Mesendoderm (in vitro differentiated cells): Measurements from ENCODE around the gene SLC66A3. TPM values are rescaled to one million over a fixed set of nuclear protein-coding genes. Genes with fewer than 3 reads are reported as not detected.

ENCODE experiments used
- DNase-seq: peaks from one replicate; pipeline ENCODE4 v3.0.0; 2013
- H2AK5ac ChIP-seq: 2 replicates; pipeline ENCODE4 v1.6.1; 2013; ENCODE audit warnings: low read length, inconsistent platforms
- H2BK120ac ChIP-seq: 2 replicates; pipeline ENCODE4 v1.6.1; 2013; ENCODE audit warnings: low read depth, mild to moderate bottlenecking, low read length, moderate library complexity, mixed read lengths
- H2BK15ac ChIP-seq: replicated peaks from 2 replicates; pipeline ENCODE4 v1.6.1; 2013; ENCODE audit warnings: low read depth, mild to moderate bottlenecking, moderate library complexity
- H2BK5ac ChIP-seq: 2 replicates; pipeline ENCODE4 v1.6.1; 2013; ENCODE audit warnings: low read length, inconsistent platforms
- H3K18ac ChIP-seq: 2 replicates; pipeline ENCODE4 v1.6.1; 2013; ENCODE audit warnings: mild to moderate bottlenecking, low read length, mixed read lengths
- H3K23ac ChIP-seq: one replicate; pipeline ENCODE4 v1.6.1; 2013; ENCODE audit warnings: low read length
- H3K27ac ChIP-seq: 2 replicates; pipeline ENCODE4 v1.5.1; 2013; ENCODE audit warnings: low read depth, mild to moderate bottlenecking, inconsistent platforms, low read length, moderate library complexity
- H3K27me3 ChIP-seq: 2 replicates; pipeline ENCODE4 v1.6.1; 2013; ENCODE audit warnings: low read length, control low read depth, mild to moderate bottlenecking, inconsistent platforms; ENCODE audit not compliant: insufficient read depth, poor library complexity
- H3K36me3 ChIP-seq: 2 replicates; pipeline ENCODE4 v1.6.1; 2013; ENCODE audit warnings: low read length, inconsistent platforms; ENCODE audit not compliant: control insufficient read depth, insufficient read depth
- H3K4ac ChIP-seq: one replicate; pipeline ENCODE4 v1.6.1; 2013; ENCODE audit warnings: low read depth, mild to moderate bottlenecking, low read length, moderate library complexity
- H3K4me1 ChIP-seq: 2 replicates; pipeline ENCODE4 v1.6.1; 2013; ENCODE audit warnings: low read depth, low read length, inconsistent platforms; ENCODE audit not compliant: control insufficient read depth
- H3K4me2 ChIP-seq: 2 replicates; pipeline ENCODE4 v1.6.1; 2013; ENCODE audit warnings: low read length
- H3K4me3 ChIP-seq: 2 replicates; pipeline ENCODE4 v1.5.1; 2013; ENCODE audit warnings: mild to moderate bottlenecking, low read length
- H3K56ac ChIP-seq: one replicate; pipeline ENCODE4 v1.6.1; 2013; ENCODE audit warnings: low read length
- H3K79me1 ChIP-seq: 2 replicates; pipeline ENCODE4 v1.6.1; 2013; ENCODE audit warnings: low read length, inconsistent platforms
- H3K79me2 ChIP-seq: 2 replicates; pipeline ENCODE4 v1.6.1; 2013; ENCODE audit warnings: mild to moderate bottlenecking, low read length; ENCODE audit not compliant: control insufficient read depth, insufficient read depth
- H3K9ac ChIP-seq: 2 replicates; pipeline ENCODE4 v1.6.1; 2013; ENCODE audit warnings: low read length, inconsistent platforms
- H4K5ac ChIP-seq: one replicate; pipeline ENCODE4 v1.6.1; 2013; ENCODE audit warnings: low read length
- H4K8ac ChIP-seq: one replicate; pipeline ENCODE4 v1.6.1; 2013; ENCODE audit warnings: low read depth, mild to moderate bottlenecking, control low read depth, low read length, moderate library complexity
- WGBS: extraction: QIAGEN DNeasy Blood & Tissue Kit; methylation state at CpG from one replicate; pipeline ENCODE4 v1.1.7; 2013; ENCODE audit warnings: low lambda C conversion rate, missing lambda C conversion rate; ENCODE audit not compliant: insufficient coverage; ENCODE audit errors: extremely low coverage; 5-methylcytosine and 5-hydroxymethylcytosine counted together
- polyA plus RNA-seq, 2 experiments: library from polyadenylated mRNA; stranded (reverse); fragments of 200-250 nt; gene quantifications; one replicate each; pipeline ENCODE4 v1.2.3, GENCODE V29; 2013

SLC66A3 gene
- polyA plus RNA-seq (2013, experiment 1 of 2): 6.9 TPM
- 6.5 TPM for polyA plus RNA-seq (2013, experiment 2 of 2)

GRCh38 chr2:11155381-11156035, at the start of gene SLC66A3:
TSS of gene SLC66A3 (plus strand) at chr2:11155467. CDS start at chr2:11155547, 80 bp downstream.
- Histone ChIP-seq H2BK15ac (no peak within 1 kb of the TSS), H3K4me3 (peak within 1 kb of the TSS; percentile 74), H3K4me1 (no peaks in the 10 kb centered on the region), H4K8ac (no peak within 1 kb of the TSS), H3K23ac (no peak within 1 kb of the TSS), H3K27me3 (no peaks in the 10 kb centered on the region), H3K4me2 (peak within 1 kb of the TSS; percentile 87), H2AK5ac (no peak within 1 kb of the TSS), H3K56ac (peak within 1 kb of the TSS; percentile 91), H3K18ac (peak within 1 kb of the TSS; percentile 78), H3K79me2 (no peaks in the 10 kb centered on the region), H3K27ac (peak within 1 kb of the TSS; percentile 92), H2BK120ac (no peak within 1 kb of the TSS), H3K9ac (peak within 1 kb of the TSS; percentile 89), H3K36me3 (no peaks in the 10 kb centered on the region), H4K5ac (peak within 1 kb of the TSS; percentile 93), H2BK5ac (peak within 1 kb of the TSS; percentile 36), H3K4ac (peak within 1 kb of the TSS; percentile 90), H3K79me1 (no peaks in the 10 kb centered on the region)
- no CpG with 5 or more reads among the region's 71 CpGs for WGBS
- DNase-seq: peak; percentile 87

GRCh38 chr2:11109002-11109401, 46.3 kb upstream of the SLC66A3 start:
- no peak overlapping the region for H3K4me3 ChIP-seq
- H3K27ac ChIP-seq: no peak overlapping the region
- no peak overlapping the region for H2AK5ac ChIP-seq
- H3K36me3 ChIP-seq: no peaks in the 10 kb centered on the region
- no peak overlapping the region for H3K4me2 ChIP-seq
- no peak overlapping the region for H3K23ac ChIP-seq
- no peaks in the 10 kb centered on the region for H3K79me2 ChIP-seq
- H2BK5ac ChIP-seq: no peak overlapping the region
- no peaks in the 10 kb centered on the region for H3K4me1 ChIP-seq
- no peaks in the 10 kb centered on the region for H3K27me3 ChIP-seq
- no peaks in the 10 kb centered on the region for H3K79me1 ChIP-seq
- DNase-seq: no peak
- H4K5ac ChIP-seq: no peak overlapping the region
- no peak overlapping the region for H3K56ac ChIP-seq
- no peak overlapping the region for H3K9ac ChIP-seq
- no peak overlapping the region for H2BK15ac ChIP-seq
- WGBS: no CpG with 5 or more reads among the region's 2 CpGs
- no peak overlapping the region for H2BK120ac ChIP-seq
- no peak overlapping the region for H4K8ac ChIP-seq
- no peak overlapping the region for H3K4ac ChIP-seq
- H3K18ac ChIP-seq: no peak overlapping the region

- Histone ChIP-seq H3K4ac (no peak overlapping the region), H4K5ac (no peak overlapping the region), H3K79me2 (no peaks in the 10 kb centered on the region), H3K4me3 (no peak overlapping the region), H3K9ac (no peak overlapping the region), H3K36me3 (no peaks in the 10 kb centered on the region), H2BK120ac (no peak overlapping the region), H3K27me3 (no peaks in the 10 kb centered on the region), H3K79me1 (no peaks in the 10 kb centered on the region), H3K4me2 (no peak overlapping the region), H3K27ac (no peak overlapping the region), H3K23ac (no peak overlapping the region), H3K18ac (no peak overlapping the region), H2AK5ac (no peak overlapping the region), H2BK5ac (no peak overlapping the region), H3K4me1 (no peaks in the 10 kb centered on the region), H3K56ac (no peak overlapping the region), H2BK15ac (no peak overlapping the region), H4K8ac (no peak overlapping the region)
- WGBS: 100% methylated on average over 1 of the region's 9 CpGs
- no peak for DNase-seq
Measured at GRCh38 chr2:11112870-11113428, 42.3 kb upstream of the SLC66A3 start.

GRCh38 chr2:11117776-11118175, 37.5 kb upstream of the SLC66A3 start:
- Histone ChIP-seq H3K18ac (no peak overlapping the region), H3K56ac (no peak overlapping the region), H2BK120ac (no peak overlapping the region), H2BK15ac (no peak overlapping the region), H3K79me1 (no peaks in the 10 kb centered on the region), H3K79me2 (no peaks in the 10 kb centered on the region), H3K4ac (no peak overlapping the region), H3K27me3 (no peaks in the 10 kb centered on the region), H3K4me3 (no peak overlapping the region), H2BK5ac (no peak overlapping the region), H4K5ac (no peak overlapping the region), H3K36me3 (no peaks in the 10 kb centered on the region), H3K27ac (no peak overlapping the region), H3K4me2 (no peak overlapping the region), H3K23ac (no peak overlapping the region), H4K8ac (no peak overlapping the region), H3K9ac (no peak overlapping the region), H2AK5ac (no peak overlapping the region), H3K4me1 (no peaks in the 10 kb centered on the region)
- WGBS: no CpG with 5 or more reads among the region's 6 CpGs
- DNase-seq: no peak

GRCh38 chr2:11118761-11119160, 36.5 kb upstream of the SLC66A3 start:
- Histone ChIP-seq H3K18ac (no peak overlapping the region), H3K56ac (no peak overlapping the region), H3K36me3 (no peaks in the 10 kb centered on the region), H3K9ac (no peak overlapping the region), H2BK120ac (no peak overlapping the region), H4K8ac (no peak overlapping the region), H3K4me3 (no peak overlapping the region), H3K27me3 (no peaks in the 10 kb centered on the region), H3K23ac (no peak overlapping the region), H3K79me1 (no peaks in the 10 kb centered on the region), H3K4me2 (no peak overlapping the region), H3K27ac (no peak overlapping the region), H3K4me1 (no peaks in the 10 kb centered on the region), H4K5ac (no peak overlapping the region), H2BK5ac (no peak overlapping the region), H3K79me2 (no peaks in the 10 kb centered on the region), H2BK15ac (no peak overlapping the region), H2AK5ac (no peak overlapping the region), H3K4ac (no peak overlapping the region)
- no CpG with 5 or more reads among the region's 3 CpGs for WGBS
- no peak for DNase-seq
